K562 (cell line): ENCODE data around the gene HOXC5. TPM values are rescaled to one million over a fixed set of nuclear protein-coding genes. Genes with fewer than 3 reads are reported as not detected.

ENCODE experiments used
- ASH1L ChIP-seq: fragments of 450-650 bp; IDR thresholded peaks from 2 replicates; pipeline ENCODE4 v1.6.1; 2018; ENCODE audit warnings: borderline replicate concordance, mild to moderate bottlenecking, low read depth; ENCODE audit not compliant: partially characterized antibody
- BACH1 ChIP-seq: fragments of 200-800 bp; sonication (Bioruptor generic); IDR thresholded peaks from 2 replicates; pipeline ENCODE4 v1.6.1; 2016; ENCODE audit warnings: missing genetic modification characterization, missing compliant biosample characterization
- CREB1 ChIP-seq, 2 experiments: sonication (generic) in 1 of 2; formaldehyde crosslinking in 1 of 2; IDR thresholded peaks; 2 replicates each; pipeline versions ENCODE4 v1.6.1 to v1.8.0; 2012 to 2022; ENCODE audit warnings: inconsistent platforms in 1 of 2, mild to moderate bottlenecking in 1 of 2, missing genetic modification reagents in 1 of 2, moderate library complexity in 1 of 2
- KHSRP ChIP-seq: fragments of 450-650 bp; IDR thresholded peaks from 2 replicates; pipeline ENCODE4 v1.6.1; 2017
- MYC ChIP-seq, 2 experiments: fragments of 250-450 bp in 1 of 2; sonication (Bioruptor Pico) in 1 of 2; IDR thresholded peaks; 2 replicates each; pipeline versions ENCODE4 v1.5.1 to v1.6.1; 2012 to 2021; ENCODE audit warnings: low read depth in 2 of 2, borderline replicate concordance in 1 of 2, improper control_type of control experiment in 1 of 2, low read length in 1 of 2, mild to moderate bottlenecking in 1 of 2, moderate library complexity in 1 of 2
- SP1 ChIP-seq: sonication (generic); formaldehyde crosslinking; IDR thresholded peaks from 2 replicates; pipeline ENCODE4 v1.8.1; 2022; ENCODE audit warnings: mild to moderate bottlenecking, missing genetic modification reagents
- SRSF1 ChIP-seq: fragments of 200-400 bp; formaldehyde crosslinking; IDR thresholded peaks from 2 replicates; pipeline ENCODE4 v1.6.1; 2017; ENCODE audit warnings: mild to moderate bottlenecking, low read depth, low read length, moderate library complexity
- U2AF2 ChIP-seq: fragments of 200-400 bp; formaldehyde crosslinking; optimal IDR thresholded peaks from 2 replicates; pipeline ENCODE3; 2017; ENCODE audit warnings: low read depth, mild to moderate bottlenecking, low read length
- ZNF175 ChIP-seq: fragments of 200-800 bp; sonication (Bioruptor generic); IDR thresholded peaks from 2 replicates; pipeline ENCODE4 v1.6.1; 2016; ENCODE audit warnings: low read depth, mild to moderate bottlenecking, missing genetic modification characterization, missing compliant biosample characterization
- ZNF384 ChIP-seq: IDR thresholded peaks from 2 replicates; pipeline ENCODE4 v1.6.1; 2012; ENCODE audit warnings: low read depth, low read length, improper control_type of control experiment
- polyA plus RNA-seq, 8 experiments: library from polyadenylated mRNA; depleted of rRNA in 4 of 8; stranded (reverse) in 5 of 8; unstranded in 3 of 8; fragments of >200 nt; fragmentation: Nextera tagmentation in 2 of 8; fragmentation: Illumina TruSeq in 1 of 8; extraction: Ambion mirVana in 2 of 8; extraction: Trizol in 1 of 8; gene quantifications; 2 replicates each; pipeline versions ENCODE4 v1.2.1 to v1.2.3, GENCODE V29; 2011 to 2014; ENCODE audit warnings: inconsistent platforms in 1 of 8, missing spikeins in 1 of 8
- total RNA-seq, 7 experiments: library from RNA; depleted of rRNA in 6 of 7; stranded (reverse); fragments of >200 nt in 6 of 7; fragmentation: Illumina TruSeq in 2 of 7; extraction: Trizol in 2 of 7; gene quantifications; 2 replicates each; pipeline versions ENCODE4 v1.2.1 to v1.2.3, GENCODE V29; 2011 to 2021; ENCODE audit warnings: low replicate concordance in 1 of 7
- TF ChIP-seq, protein P1 (sequence below): fragments of 250-450 bp; sonication (Bioruptor Pico); IDR thresholded peaks from 2 replicates; pipeline ENCODE4 v1.9.0; 2021; ENCODE audit warnings: mild to moderate bottlenecking, inconsistent platforms
- TF ChIP-seq, protein P2 (sequence below): sonication (generic); formaldehyde crosslinking; IDR thresholded peaks from 2 replicates; pipeline ENCODE4 v1.8.1; 2023; ENCODE audit warnings: mild to moderate bottlenecking, missing genetic modification reagents
- TF ChIP-seq, protein P3 (sequence below): IDR thresholded peaks from 3 replicates; pipeline ENCODE4 v1.6.1; 2011; ENCODE audit warnings: borderline replicate concordance, mild to moderate bottlenecking; ENCODE audit not compliant: insufficient read length, insufficient read depth
- TF ChIP-seq, protein P4 (sequence below): fragments of 250-450 bp; sonication (Bioruptor Pico); IDR thresholded peaks from 2 replicates; pipeline ENCODE4 v1.8.0; 2022; ENCODE audit warnings: moderate library complexity, mild to moderate bottlenecking, inconsistent platforms
- TF ChIP-seq, protein P5 (sequence below): sonication (generic); formaldehyde crosslinking; IDR thresholded peaks from 2 replicates; pipeline ENCODE4 v1.8.0; 2023; ENCODE audit warnings: missing genetic modification reagents, mild to moderate bottlenecking, borderline replicate concordance

HOXC5 gene
- total and polyA plus RNA-seq, 9 of the 15 experiments (the other 6 are each of a cell fraction or from before 2014, with no cell fraction given): 0.10 to 0.44 (median 0.18) TPM; not detected in 4

DNA sequence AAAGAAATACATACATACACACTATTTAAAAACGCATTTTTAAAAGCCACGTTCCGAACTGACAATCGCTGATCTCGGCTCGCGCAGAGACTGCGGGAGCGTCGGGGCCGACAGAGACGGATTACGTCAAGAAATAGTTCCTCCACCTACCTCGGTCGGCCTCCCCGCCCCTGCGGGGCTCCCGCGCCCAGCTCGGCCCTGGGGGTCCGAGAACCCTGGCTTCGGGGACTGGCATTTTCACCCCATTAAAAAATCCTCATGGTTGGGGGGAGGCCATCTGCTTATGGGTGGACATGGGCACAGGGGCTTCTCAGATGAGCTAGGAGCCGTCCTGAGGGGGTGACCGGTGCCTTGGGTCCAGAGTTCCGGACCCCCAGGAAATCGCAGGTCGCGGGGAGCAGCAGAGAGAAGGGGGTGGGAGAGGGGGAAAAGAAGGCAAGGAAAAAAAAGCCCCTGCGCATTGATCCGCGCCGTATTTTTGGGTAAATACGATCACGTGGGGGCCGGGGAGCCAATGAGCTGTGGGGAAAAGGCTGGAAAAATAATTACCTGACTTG lies 33.2 kb upstream of the HOXC5 start (continued):
- TF ChIP-seq, protein P1, sequence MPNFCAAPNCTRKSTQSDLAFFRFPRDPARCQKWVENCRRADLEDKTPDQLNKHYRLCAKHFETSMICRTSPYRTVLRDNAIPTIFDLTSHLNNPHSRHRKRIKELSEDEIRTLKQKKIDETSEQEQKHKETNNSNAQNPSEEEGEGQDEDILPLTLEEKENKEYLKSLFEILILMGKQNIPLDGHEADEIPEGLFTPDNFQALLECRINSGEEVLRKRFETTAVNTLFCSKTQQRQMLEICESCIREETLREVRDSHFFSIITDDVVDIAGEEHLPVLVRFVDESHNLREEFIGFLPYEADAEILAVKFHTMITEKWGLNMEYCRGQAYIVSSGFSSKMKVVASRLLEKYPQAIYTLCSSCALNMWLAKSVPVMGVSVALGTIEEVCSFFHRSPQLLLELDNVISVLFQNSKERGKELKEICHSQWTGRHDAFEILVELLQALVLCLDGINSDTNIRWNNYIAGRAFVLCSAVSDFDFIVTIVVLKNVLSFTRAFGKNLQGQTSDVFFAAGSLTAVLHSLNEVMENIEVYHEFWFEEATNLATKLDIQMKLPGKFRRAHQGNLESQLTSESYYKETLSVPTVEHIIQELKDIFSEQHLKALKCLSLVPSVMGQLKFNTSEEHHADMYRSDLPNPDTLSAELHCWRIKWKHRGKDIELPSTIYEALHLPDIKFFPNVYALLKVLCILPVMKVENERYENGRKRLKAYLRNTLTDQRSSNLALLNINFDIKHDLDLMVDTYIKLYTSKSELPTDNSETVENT (CRISPR knock-in tag): no peak; the same call in 1 of the 2 replicates
- TF ChIP-seq U2AF2 (no peak), ASH1L (no peak), CREB1 (IDR thresholded peaks at IDR 0.05) (no peak), CREB1 (CRISPR knock-in tag; IDR thresholded peaks at IDR 0.05) (0 out of 2 replicates have a peak, but pooled peaks have one; percentile 24), KHSRP (no peak), ZNF175 (CRISPR knock-in tag) (no peak), MYC (IDR thresholded peaks at IDR 0.05; ENCODE audit: low read depth, low read length) (no peak), MYC (CRISPR knock-in tag; IDR thresholded peaks at IDR 0.05; ENCODE audit: borderline replicate concordance, low read depth) (0 out of 2 replicates have a peak, but pooled peaks have one; percentile 41), ZNF384 (peak; percentile 37; the same call in 1 of the 2 replicates), SP1 (CRISPR knock-in tag) (no peak), BACH1 (no peak), SRSF1 (no peak)
- TF ChIP-seq, protein P2, sequence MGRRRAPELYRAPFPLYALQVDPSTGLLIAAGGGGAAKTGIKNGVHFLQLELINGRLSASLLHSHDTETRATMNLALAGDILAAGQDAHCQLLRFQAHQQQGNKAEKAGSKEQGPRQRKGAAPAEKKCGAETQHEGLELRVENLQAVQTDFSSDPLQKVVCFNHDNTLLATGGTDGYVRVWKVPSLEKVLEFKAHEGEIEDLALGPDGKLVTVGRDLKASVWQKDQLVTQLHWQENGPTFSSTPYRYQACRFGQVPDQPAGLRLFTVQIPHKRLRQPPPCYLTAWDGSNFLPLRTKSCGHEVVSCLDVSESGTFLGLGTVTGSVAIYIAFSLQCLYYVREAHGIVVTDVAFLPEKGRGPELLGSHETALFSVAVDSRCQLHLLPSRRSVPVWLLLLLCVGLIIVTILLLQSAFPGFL (CRISPR knock-in tag): no peak
- TF ChIP-seq, protein P3, sequence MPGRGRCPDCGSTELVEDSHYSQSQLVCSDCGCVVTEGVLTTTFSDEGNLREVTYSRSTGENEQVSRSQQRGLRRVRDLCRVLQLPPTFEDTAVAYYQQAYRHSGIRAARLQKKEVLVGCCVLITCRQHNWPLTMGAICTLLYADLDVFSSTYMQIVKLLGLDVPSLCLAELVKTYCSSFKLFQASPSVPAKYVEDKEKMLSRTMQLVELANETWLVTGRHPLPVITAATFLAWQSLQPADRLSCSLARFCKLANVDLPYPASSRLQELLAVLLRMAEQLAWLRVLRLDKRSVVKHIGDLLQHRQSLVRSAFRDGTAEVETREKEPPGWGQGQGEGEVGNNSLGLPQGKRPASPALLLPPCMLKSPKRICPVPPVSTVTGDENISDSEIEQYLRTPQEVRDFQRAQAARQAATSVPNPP: no peak
- TF ChIP-seq, protein P4, sequence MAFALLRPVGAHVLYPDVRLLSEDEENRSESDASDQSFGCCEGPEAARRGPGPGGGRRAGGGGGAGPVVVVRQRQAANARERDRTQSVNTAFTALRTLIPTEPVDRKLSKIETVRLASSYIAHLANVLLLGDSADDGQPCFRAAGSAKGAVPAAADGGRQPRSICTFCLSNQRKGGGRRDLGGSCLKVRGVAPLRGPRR (CRISPR knock-in tag): 0 out of 2 replicates have a peak, but pooled peaks have one; percentile 11
- TF ChIP-seq, protein P5, sequence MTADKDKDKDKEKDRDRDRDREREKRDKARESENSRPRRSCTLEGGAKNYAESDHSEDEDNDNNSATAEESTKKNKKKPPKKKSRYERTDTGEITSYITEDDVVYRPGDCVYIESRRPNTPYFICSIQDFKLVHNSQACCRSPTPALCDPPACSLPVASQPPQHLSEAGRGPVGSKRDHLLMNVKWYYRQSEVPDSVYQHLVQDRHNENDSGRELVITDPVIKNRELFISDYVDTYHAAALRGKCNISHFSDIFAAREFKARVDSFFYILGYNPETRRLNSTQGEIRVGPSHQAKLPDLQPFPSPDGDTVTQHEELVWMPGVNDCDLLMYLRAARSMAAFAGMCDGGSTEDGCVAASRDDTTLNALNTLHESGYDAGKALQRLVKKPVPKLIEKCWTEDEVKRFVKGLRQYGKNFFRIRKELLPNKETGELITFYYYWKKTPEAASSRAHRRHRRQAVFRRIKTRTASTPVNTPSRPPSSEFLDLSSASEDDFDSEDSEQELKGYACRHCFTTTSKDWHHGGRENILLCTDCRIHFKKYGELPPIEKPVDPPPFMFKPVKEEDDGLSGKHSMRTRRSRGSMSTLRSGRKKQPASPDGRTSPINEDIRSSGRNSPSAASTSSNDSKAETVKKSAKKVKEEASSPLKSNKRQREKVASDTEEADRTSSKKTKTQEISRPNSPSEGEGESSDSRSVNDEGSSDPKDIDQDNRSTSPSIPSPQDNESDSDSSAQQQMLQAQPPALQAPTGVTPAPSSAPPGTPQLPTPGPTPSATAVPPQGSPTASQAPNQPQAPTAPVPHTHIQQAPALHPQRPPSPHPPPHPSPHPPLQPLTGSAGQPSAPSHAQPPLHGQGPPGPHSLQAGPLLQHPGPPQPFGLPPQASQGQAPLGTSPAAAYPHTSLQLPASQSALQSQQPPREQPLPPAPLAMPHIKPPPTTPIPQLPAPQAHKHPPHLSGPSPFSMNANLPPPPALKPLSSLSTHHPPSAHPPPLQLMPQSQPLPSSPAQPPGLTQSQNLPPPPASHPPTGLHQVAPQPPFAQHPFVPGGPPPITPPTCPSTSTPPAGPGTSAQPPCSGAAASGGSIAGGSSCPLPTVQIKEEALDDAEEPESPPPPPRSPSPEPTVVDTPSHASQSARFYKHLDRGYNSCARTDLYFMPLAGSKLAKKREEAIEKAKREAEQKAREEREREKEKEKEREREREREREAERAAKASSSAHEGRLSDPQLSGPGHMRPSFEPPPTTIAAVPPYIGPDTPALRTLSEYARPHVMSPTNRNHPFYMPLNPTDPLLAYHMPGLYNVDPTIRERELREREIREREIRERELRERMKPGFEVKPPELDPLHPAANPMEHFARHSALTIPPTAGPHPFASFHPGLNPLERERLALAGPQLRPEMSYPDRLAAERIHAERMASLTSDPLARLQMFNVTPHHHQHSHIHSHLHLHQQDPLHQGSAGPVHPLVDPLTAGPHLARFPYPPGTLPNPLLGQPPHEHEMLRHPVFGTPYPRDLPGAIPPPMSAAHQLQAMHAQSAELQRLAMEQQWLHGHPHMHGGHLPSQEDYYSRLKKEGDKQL (CRISPR knock-in tag): no peak
